ENCODE data around the gene PALLD.

- no peak for TF ChIP-seq POLR2A (IDR thresholded peaks at IDR 0.05)
- no peak for TF ChIP-seq EP300 (IDR thresholded peaks at IDR 0.05)
- no peak for TF ChIP-seq POLR2AphosphoS5 (IDR thresholded peaks at IDR 0.05)
Measured at GRCh38 chr4:168879188-168879587, 382.3 kb downstream of the PALLD start.

Measured in suprapubic skin (tissue), 4 donors.